HG02763 (cell line): ENCODE measurements around the gene PAQR3.
"Not testable (repeated sequence)": the region's sequence is repeated elsewhere in the genome, so short reads cannot be mapped to it uniquely, and the experiment has no call there.

Source experiments
- ATAC-seq: cut with Tn5 transposase; IDR thresholded peaks from one replicate; pipeline ENCODE4 v1.9.1; 2021; ENCODE audit warnings: mild to moderate bottlenecking, moderate library complexity; ENCODE audit not compliant: unreplicated experiment

PAQR3 gene

DNA sequence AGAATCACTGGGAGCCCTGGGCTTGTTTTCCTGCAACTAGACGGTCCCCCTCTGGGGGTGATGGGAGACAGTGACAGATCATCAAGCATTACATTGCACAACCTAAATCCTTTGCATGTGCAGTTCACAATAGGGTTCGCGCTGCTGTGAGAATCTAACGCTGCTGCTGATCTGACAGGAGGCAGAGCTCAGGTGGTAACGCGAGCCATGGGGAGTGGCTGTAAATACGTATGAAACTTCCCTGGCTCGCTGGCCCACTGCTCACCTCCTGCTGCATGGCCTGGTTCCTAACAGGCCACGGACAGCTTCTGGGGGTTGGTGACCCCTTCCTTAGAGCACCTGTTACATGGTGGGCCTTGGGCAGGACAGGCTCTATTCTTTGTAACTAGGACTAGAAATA, 10.4 kb downstream of the PAQR3 start:
- no peak for ATAC-seq

DNA sequence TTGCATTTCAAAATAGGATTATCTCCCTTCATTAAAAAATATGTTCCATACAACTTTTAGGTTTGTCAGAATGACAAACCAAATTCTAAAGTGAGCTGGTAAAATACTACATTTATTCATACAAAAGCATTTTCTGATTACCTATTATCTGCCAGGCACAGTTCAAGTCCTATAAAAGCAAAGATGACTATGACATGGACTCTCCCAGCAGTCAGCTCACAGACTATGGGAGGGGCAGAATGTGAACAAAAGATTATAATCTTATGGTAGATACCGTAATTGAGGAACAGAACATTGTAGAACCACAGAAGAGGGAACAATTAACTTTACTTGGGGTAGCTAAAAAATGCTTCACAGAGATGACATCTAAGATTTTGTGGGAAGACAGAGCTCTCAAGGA, 12.4 kb downstream of the PAQR3 start:
- ATAC-seq = no peak

DNA sequence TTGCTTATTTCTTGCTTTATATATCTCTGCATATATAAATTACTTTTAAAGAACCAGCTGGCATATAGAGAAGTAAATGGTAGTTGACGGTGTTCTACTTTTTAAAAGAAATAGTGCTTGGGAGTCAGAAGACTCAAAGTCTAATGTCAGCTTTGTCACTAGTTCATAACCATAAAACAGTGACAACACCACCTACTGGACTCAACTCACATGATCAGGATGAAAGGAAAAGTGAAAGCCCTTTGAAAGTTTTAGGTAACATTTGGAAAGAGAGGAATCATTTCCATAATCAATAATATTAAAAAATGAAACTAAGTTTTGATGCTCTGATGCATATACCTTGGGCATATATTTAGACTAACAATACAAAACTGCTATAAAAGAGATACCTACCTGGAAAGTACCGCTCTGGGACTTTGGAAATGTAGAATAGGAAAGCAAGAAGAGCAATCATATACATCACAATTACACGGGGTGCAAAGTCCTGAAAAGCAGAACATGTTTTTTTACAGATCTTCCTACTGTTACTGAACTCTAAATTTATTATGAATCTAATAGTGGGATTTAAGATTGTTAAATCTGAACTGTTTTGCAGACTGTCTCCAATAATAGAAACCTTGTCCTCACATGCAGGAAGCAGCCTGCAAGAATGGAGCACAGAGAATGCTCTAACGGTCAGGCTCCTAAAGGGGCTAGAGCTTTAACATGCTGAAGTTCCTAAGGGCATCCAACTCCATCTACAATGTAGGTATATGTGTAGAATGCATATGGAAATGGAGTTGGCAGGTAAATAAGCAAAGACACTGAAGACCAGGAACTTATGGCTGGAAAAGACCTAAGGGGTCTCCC, 15.6 kb downstream of the PAQR3 start:
- ATAC-seq = no peak

DNA sequence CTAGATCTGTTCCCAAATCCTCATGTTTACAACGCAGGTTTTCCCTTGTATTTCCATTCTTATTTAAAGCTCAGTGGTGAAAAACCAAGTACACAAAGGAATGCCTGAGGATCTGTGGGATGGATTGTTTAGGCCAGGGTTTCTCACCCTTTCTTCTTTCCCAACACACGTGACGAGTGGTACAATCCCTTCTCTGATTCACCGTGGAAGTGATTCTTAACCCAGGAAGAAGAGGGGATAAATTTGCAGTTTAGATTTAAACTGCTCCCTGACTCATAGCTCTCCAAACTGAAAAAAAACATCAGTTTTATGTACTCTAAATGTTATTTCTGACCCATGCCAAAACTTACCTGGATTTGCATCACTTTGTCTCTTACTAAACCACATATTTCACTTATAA, 17.0 kb downstream of the PAQR3 start:
- no peak for ATAC-seq

DNA sequence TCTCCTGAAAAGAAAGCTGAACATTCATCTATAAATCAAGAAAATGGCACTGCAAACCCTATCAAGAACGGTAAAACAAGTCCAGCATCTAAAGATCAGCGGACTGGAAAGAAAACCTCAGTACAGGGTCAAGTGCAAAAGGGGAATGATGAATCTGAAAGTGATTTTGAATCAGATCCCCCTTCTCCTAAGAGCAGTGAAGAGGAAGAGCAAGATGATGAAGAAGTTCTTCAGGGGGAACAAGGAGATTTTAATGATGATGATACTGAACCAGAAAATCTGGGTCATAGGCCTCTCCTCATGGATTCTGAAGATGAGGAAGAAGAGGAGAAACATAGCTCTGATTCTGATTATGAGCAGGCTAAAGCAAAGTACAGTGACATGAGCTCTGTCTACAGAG, 28.6 kb downstream of the PAQR3 start:
- no peak for ATAC-seq

DNA sequence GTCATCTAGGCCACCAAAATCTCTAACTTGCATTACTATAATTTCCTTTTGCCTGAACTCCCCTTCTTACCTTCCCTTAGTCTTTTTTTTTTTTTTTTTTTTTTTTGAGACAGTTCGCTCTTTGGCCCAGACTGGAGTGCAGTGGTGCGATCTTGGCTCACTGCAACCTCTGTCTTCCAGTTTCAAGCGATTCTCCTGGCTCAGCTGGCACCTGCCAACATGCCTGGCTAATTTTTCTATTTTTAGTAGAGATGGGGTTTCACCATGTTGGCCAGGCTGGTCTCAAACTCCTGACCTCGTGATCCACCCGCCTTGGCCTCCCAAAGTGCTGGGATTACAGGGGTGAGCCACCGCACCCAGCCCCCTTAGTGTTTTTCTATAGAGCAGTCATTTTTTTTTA, 30.3 kb downstream of the PAQR3 start:
- not testable (repeated sequence) for ATAC-seq

DNA sequence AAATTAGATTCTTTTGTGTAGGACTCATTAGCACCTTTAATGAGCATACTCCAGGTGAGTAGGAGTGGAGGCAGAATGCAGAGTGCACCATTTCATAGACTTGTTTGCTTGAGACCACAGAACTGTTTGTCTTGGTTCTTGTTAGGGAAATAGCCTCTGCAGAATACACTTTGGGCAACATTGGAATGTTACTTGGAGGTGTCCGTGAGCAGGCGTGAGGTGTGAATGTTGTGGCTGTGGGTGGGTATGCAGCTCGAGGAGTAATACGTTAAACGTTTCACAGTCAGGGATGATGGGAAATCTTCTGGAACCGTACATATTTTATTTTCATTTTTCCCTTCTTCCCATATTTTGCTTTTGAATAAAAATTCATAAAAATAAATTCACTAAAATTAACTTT, 31.6 kb downstream of the PAQR3 start:
- no peak for ATAC-seq

DNA sequence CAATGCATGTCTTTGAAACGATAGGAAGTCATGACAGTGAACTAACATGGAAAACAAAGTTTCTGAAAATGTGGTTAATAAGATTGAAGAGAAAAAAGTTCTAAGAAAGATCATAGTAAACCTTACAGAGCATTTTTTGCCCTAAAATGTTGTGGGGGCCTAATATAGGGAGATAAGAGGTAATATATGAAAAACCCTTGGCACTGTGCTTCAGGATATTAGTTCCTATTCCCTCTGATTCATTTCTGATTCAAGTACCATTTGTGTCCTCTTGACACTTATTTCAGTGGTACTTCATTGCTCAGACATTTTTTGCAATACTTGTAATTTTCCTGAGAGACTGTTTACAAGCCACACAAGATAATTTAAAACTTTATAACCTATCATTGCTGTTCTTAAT, 35.1 kb downstream of the PAQR3 start:
- no peak for ATAC-seq

DNA sequence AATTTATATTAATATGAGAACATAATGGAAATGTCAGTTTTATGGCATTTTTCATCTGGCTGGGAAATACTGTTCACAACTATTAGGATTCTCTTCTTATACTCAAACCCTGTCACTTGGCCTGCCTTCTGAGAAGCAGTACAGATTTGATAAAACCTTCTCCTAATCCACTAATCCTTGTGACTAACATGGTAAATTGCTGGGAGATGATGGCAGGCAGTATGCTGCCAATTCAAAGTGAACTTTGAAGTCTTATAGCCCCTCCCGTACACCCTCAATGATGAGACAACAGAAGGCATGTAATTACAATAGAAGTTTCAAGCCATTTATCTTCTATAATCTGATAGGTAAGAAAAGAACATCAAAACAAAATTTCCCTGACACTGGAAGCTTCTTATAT, 36.9 kb downstream of the PAQR3 start:
- ATAC-seq = no peak

DNA sequence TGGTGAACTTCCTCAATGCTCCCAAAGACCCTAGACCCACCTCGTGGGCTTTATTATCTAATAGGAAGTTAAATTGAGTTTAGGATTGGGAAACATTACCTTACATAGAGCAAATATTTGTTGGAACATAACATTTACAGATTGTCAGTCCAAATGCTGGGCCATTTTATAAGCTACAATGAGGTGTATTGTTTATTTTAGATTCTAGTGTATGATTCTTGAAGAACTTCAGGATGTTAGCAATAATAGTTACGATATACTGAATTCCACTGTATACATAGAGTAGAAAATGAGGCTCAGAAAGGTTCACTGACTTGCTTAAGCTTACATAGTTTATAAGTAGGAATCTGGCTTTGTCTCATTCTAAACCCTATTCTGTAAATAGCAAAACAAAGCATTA, 37.4 kb downstream of the PAQR3 start:
- no peak for ATAC-seq

DNA sequence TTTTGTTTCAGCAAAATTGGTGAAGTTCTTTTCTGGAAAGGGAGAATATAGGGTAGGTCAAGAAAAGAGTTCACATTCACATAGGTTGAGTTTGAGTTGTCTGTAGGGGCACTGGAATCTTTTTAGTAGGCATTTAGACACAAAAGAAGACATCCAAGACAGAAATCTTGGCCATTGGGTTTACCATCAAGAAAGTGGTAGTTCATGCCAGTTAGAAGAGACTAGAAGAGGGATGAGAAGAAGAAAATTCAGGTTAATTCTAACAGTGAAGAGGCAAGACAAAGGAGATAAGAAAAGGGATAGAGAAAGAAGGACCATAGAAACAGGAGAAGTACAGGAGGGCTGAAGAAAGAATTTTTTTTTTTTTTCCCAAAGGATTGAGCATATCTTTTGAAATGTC, 39.9 kb downstream of the PAQR3 start:
- no peak for ATAC-seq

DNA sequence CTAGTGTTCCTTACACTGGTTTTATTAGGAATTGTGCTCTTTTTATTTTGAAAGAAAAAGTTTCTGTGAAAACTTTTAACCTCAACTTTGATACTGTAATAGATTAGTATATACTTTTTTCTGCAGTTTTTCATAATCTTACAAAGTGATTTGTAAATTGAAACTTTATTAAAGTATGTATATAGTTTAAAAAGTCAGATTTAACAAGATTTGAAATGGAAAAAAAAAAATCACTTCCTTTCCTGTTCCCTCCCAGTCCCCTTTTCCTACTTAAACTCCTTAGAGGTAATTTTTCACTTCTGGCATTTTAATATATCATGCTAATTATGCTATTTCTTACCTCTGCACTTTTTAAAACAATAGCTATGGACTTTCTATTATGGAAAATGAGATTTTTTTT, 49.3 kb downstream of the PAQR3 start:
- no peak for ATAC-seq

DNA sequence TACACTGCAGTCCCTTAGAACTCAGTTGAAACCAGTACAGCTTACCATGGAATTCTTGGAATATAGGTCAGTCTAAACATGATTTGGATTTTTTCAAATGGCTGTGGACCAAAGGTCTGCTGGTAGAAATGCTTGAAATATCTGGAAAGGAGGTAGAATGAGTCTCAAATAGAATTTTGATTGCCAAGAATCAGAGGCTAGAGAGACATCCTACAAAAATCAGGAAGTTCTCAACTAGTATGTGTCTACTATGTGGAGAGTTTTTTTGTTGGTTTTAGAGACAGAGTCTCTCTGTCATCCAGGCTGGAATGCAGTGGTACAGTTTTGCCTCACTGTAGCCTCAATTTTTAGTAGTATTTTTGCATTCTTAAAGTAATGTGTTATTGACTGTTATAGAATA, 53.6 kb downstream of the PAQR3 start:
- ATAC-seq = no peak

DNA sequence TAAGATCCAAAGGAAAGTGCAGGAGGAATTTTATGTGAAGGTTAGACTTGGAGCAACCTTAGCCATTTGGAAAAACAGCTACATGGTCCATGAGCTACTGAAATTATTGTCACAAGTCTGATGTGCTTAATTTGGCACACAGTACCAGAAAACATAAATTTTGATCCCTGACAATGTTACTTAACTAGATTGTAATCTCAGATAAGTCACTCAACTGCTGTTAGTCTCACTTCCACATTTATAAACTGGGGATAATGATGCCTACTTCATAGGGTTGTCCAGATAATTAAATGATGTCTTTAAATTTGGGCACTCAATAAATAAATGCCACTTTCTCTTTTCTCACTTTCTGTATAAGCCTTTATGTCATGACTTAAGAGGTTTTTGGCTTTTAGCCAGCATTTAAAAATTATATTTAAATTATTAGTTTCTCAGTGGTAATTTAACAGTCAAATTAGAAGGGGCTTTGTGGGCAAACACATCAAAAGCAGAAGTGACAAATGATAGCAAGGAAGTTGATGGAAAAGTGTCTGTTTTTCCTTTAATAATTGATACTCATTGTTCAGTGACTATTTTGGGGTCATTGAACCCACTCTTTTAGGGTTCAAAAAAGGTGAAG, 58.3 kb downstream of the PAQR3 start:
- no peak for ATAC-seq

DNA sequence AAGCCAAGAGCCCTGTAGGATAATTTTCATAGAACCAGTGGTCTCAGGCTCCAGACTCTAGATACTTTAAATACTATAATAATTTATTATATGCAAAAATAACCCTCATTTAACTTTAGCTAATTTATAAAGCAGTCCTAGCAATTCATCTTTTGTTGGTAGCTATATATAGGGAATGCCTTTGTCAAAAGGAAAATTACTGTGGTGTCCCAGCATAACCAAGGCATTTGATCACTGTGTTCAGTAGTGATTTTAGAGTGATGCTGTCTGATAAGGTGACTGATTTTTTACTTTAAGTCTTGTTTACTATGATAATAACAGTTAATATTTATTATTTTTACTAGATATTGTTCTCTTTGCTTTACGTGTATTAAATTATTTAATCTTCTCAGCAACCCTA, 61.2 kb downstream of the PAQR3 start:
- no peak for ATAC-seq

DNA sequence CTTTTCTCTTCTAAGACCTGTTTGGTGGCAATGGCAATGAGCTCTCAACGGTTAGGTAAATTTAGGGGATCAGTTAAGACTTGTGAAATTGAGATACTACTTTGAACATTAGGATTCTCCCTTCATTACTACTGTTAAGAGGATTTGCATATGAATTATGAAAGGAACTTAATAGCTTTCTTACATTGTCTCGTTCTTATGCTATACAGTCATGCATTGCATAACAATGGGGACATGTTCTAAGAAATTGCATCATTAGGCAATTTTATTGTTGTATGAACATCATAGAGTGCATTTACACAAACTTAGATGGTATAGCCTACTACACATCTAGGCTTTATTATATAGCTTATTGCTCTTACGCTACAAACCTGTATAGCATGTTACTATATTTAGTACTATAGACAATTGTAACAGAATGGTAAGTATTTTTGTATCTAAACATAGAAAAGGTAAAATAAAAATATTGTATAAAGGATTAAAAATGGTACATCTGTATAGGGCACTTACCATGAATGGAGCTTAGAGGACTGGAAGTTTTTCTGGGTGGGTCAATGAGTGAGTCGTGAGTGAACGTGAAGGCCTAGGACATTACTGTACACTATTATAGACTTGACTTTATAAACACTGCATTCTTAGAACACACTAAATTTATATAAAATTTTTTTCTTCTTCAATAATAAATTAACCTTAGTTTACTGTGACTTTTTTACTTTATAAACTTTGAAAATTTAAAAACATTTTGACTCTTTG, 62.5 kb downstream of the PAQR3 start:
- ATAC-seq = no peak

DNA sequence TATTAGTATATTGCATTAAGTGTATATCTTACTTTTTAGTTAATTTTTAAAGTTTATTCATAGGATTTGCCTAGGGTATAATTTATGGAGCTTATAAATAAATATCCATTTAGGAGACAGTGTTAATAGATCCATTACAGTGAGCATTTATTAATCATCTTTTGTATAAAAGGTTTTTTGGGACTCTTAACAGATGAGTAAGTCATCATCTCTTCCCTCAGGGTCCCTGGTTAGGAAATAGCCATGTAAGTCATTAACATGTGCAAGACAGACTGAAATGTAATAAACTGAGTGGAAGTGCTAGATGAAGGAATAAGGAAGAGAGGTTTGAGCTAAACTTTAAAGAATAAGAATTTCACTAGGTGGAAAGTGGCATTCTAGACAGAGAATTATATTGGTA, 69.2 kb downstream of the PAQR3 start:
- no peak for ATAC-seq

DNA sequence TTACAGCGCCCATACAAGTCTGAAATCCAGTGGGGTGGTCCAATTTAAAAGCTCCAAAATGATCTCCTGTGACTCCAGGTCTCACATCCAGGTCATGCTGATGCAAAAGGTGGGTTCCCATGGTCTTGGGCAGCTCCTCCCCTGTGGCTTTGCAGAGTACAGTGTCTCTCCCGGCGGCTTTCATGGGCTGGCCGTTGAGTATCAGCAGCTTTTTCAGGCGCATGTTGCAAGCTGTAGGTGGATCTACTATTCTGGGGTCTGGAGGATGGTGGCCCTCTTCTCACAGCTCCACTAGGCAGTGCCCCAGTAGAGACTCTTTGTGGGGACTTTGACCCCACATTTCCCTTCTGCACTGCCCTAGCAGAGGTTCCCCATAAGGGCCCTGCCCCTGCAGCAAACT, 70.5 kb downstream of the PAQR3 start:
- not testable (repeated sequence) for ATAC-seq

DNA sequence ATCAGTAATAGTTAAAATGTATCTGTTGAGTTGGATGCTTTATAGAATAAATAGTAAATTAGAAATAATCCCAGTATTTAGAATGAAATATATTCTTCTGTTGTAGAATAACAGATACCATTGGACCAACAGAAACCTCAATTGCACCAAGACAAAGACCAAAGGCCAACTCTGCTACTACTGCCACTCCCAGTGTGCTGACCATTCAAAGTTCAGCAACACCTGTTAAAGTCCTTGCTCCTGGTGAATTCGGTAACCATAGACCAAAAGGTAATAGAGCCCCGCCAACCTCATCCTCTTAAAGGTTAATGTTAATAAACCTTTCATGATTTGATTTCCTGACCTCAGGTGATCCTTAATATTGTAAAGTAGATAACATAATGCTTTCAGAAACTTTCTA, 73.8 kb downstream of the PAQR3 start:
- ATAC-seq = no peak

DNA sequence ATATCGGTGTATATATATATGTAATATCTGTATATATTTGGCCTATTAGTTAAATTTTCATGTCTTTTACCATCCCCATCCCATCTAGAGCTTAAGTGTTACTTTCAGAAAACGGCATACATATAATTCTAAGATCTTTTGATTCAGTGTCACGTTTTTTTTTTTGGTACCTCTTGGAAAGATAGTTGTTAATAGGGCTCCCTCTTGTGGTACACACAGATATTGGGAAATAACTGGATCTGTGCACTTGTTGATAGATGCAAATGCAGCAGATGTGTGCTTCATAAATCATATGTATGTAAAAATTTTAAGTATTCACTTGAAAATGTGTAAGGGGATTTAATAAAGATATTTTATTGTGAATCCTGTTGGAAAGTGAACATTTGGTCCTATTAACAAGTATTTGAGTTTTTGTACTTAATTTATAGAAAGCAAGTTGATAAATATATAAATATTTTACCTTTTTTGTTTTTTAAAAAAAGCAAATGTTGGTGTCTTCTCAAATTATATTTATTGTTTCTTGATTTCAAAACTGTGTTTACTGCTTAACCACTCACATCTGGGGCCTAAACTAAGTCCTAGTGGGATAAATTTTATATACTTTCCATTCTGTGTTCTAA, 74.7 kb downstream of the PAQR3 start:
- ATAC-seq = no peak

DNA sequence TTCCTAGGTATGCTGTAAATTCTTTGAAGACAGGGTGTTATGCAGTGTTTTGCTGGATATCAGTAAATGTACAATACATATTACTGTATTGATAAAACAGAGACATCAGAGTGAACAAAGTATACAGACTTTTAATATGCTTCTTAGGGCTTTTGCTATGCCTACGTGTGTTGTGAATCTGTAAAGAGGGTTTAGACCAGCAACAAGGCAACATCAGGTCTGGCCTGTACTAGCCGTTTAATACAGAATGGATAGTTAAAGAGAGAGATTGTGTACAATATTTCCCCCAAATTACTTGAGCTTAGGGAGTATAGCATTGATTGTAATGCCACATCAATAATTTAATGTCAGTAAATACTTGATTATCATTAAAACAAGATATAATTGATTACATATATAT, 75.2 kb downstream of the PAQR3 start:
- ATAC-seq = no peak
